ENCODE results near the gene L3MBTL3. TPM values are rescaled to one million over a fixed set of nuclear protein-coding genes. Genes with fewer than 3 reads are reported as not detected.

Gene L3MBTL3
- polyA plus RNA-seq, 2 of the 4 experiments (the other 2 are of a cell fraction) = 3.0 to 5.9 TPM

- TF ChIP-seq TP53 (CRISPR knock-in tag; IDR thresholded peaks at IDR 0.05) (no peak), EHMT2 (IDR thresholded peaks at IDR 0.05; ENCODE audit: low read depth) (no peak)
- Histone ChIP-seq H3K4me3 (no peak overlapping the region), H3K4me2 (no peak overlapping the region), H3K4me1 (no peaks in the 10 kb centered on the region), H3K9me3 (no peaks in the 10 kb centered on the region), H3K27ac (no peak overlapping the region)
- ATAC-seq (no peak), DNase-seq (ENCODE audit: low read depth in 1 of 2, low spot score in 1 of 2) (no peak), FAIRE-seq (no peak)
- CTCF ChIA-PET = no interaction called here
- POLR2A ChIA-PET = no interaction called here
- WGBS (ENCODE audit: missing lambda C conversion rate) = 38% methylated on average over 2 of the region's 2 CpGs
These were observed 118.4 kb downstream of the L3MBTL3 start for GRCh38 chr6:130136798-130137197.

GRCh38 chr6:130138116-130138908, 119.9 kb downstream of the L3MBTL3 start:
- DNase-seq (ENCODE audit: low read depth in 1 of 2, low spot score in 1 of 2) = no peak
- FAIRE-seq = no peak
- WGBS (ENCODE audit: missing lambda C conversion rate) = 75% methylated on average over 7 of the region's 7 CpGs
- Histone ChIP-seq H3K9me3 (no peaks in the 10 kb centered on the region), H3K4me3 (no peak overlapping the region), H3K27ac (no peak overlapping the region), H3K4me1 (no peaks in the 10 kb centered on the region), H3K4me2 (no peak overlapping the region)
- ChIA-PET POLR2A (no interaction called here), CTCF (no interaction called here)
- ATAC-seq = no peak
- TF ChIP-seq SMC3 (IDR thresholded peaks at IDR 0.05) = no peak
- no peak for TF ChIP-seq CBX2 (IDR thresholded peaks at IDR 0.05; ENCODE audit: borderline replicate concordance, low read depth)
- TF ChIP-seq ATOH8 (CRISPR knock-in tag; IDR thresholded peaks at IDR 0.05; ENCODE audit: low read depth) = no peak
- TF ChIP-seq MAFK (IDR thresholded peaks at IDR 0.05; ENCODE audit: partially characterized antibody) = no peak
- no peak for TF ChIP-seq ELK1 (IDR thresholded peaks at IDR 0.05; ENCODE audit: low read depth, low read length)
- no peak for TF ChIP-seq TFCP2L1 (CRISPR knock-in tag; IDR thresholded peaks at IDR 0.05)
- TF ChIP-seq USF2 (IDR thresholded peaks at IDR 0.05) = no peak
- no peak for TF ChIP-seq ZNF302 (CRISPR knock-in tag; IDR thresholded peaks at IDR 0.05)
- TF ChIP-seq JUN (IDR thresholded peaks at IDR 0.05) = no peak
- no peak for TF ChIP-seq CEBPB (IDR thresholded peaks at IDR 0.05)

- Histone ChIP-seq H3K4me1 (no peaks in the 10 kb centered on the region), H3K9me3 (no peaks in the 10 kb centered on the region), H3K4me3 (no peak overlapping the region), H3K4me2 (no peak overlapping the region), H3K27ac (no peak overlapping the region)
- 86% methylated on average over 3 of the region's 3 CpGs for WGBS (ENCODE audit: missing lambda C conversion rate)
- FAIRE-seq (no peak), ATAC-seq (no peak), DNase-seq (ENCODE audit: low read depth in 1 of 2, low spot score in 1 of 2) (no peak)
- POLR2A ChIA-PET = no interaction called here
- CTCF ChIA-PET = no interaction called here
- no peak for TF ChIP-seq JUN (IDR thresholded peaks at IDR 0.05)
- TF ChIP-seq MAZ (IDR thresholded peaks at IDR 0.05; ENCODE audit: borderline replicate concordance, low read depth, low read length) = no peak
- no peak for TF ChIP-seq EHF (CRISPR knock-in tag; IDR thresholded peaks at IDR 0.05)
- TF ChIP-seq RAD21 (conservative IDR thresholded peaks at IDR 0.05 in 1 of 2, IDR thresholded peaks at IDR 0.05 in 1 of 2) = no peak
These were observed 120.5 kb downstream of the L3MBTL3 start for GRCh38 chr6:130138909-130139242.

GRCh38 chr6:130140084-130140483, 121.7 kb downstream of the L3MBTL3 start:
- H3K4me3 ChIP-seq = no peak overlapping the region
- FAIRE-seq = no peak

More at GRCh38 chr6:130140084-130140483, 121.7 kb downstream of the L3MBTL3 start:
- Histone ChIP-seq H3K27ac (no peak overlapping the region), H3K9me3 (no peaks in the 10 kb centered on the region), H3K4me2 (no peak overlapping the region), H3K4me1 (no peaks in the 10 kb centered on the region)
- WGBS (ENCODE audit: missing lambda C conversion rate) = 84% methylated on average over 2 of the region's 2 CpGs
- TF ChIP-seq GATA3 (IDR thresholded peaks at IDR 0.05; ENCODE audit: borderline replicate concordance) (no peak), RAD21 (conservative IDR thresholded peaks at IDR 0.05 in 1 of 2, IDR thresholded peaks at IDR 0.05 in 1 of 2) (no peak), USF2 (IDR thresholded peaks at IDR 0.05) (no peak), ATOH8 (CRISPR knock-in tag; IDR thresholded peaks at IDR 0.05; ENCODE audit: low read depth) (no peak), HOXB13 (CRISPR knock-in tag; IDR thresholded peaks at IDR 0.05; ENCODE audit: low read depth) (no peak), SMC3 (IDR thresholded peaks at IDR 0.05) (no peak)
- CTCF ChIA-PET = interaction anchor here (1.4 kb wide), 1 partner anchor 26 kb away, joined by 4 read pairs; no protein-coding TSS in a partner anchor
- ATAC-seq (no peak), DNase-seq (ENCODE audit: low read depth in 1 of 2, low spot score in 1 of 2) (no peak)
- POLR2A ChIA-PET = no interaction called here

Measured in A549 (cell line).